ENCODE data around the gene FGFR3. TPM values are rescaled to one million over a fixed set of nuclear protein-coding genes. Genes with fewer than 3 reads are reported as not detected.

Gene FGFR3
- total RNA-seq, 2 experiments from 2014 or later: not detected

GRCh38 chr4:1854752-1855151 is 61.7 kb downstream of the FGFR3 start:
- BruUV-seq (replicated peaks): TSS peak; percentile 82
- CTCF ChIA-PET (ENCODE audit: unreplicated experiment): no interaction called here
- peaks cover 15% of the 10 kb centered on the region for H3K4me1 ChIP-seq (ENCODE audit: insufficient read depth, low read length, poor library complexity, severe bottlenecking)
- H3K36me3 ChIP-seq (ENCODE audit: insufficient read depth, low read length): peaks cover 14% of the 10 kb centered on the region; the same call in 1 of the 2 replicates
- intact Hi-C loops (cut with micrococcal nuclease; ENCODE audit: unreplicated experiment): loop anchor here (2.0 kb wide), 1 partner anchor 44 kb away; no protein-coding TSS in a partner anchor
- peak overlapping the region; percentile 98 for H3K4me2 ChIP-seq (ENCODE audit: low read length)
- peaks cover 38% of the 10 kb centered on the region; the same call in 1 of the 2 replicates for H3K79me2 ChIP-seq (ENCODE audit: insufficient read depth, low read depth, low read length)
- no peaks in the 10 kb centered on the region for H3K9me2 ChIP-seq (ENCODE audit: insufficient read depth, low read length)
- no peaks in the 10 kb centered on the region for H3K9me3 ChIP-seq (ENCODE audit: low read length)
- DNase-seq (ENCODE audit: low spot score): no peak
- POLR2A ChIA-PET: interaction anchor here (1.0 kb wide), 1 partner anchor 16 kb away, joined by 3 read pairs; no protein-coding TSS in a partner anchor
- no peak overlapping the region for H3K27ac ChIP-seq (ENCODE audit: low read depth, low read length, poor library complexity, severe bottlenecking)
- no peak for TF ChIP-seq CTCF (conservative IDR thresholded peaks at IDR 0.05; ENCODE audit: low read length)
- peak overlapping the region; percentile 99 for H3K4me3 ChIP-seq (ENCODE audit: low read depth, low read length, poor library complexity, severe bottlenecking)
- no peak overlapping the region; the same call in 1 of the 2 replicates for H2AFZ ChIP-seq (ENCODE audit: low read length)
- H4K20me1 ChIP-seq (ENCODE audit: insufficient read depth, low read length): no peaks in the 10 kb centered on the region

- H3K4me3 ChIP-seq (ENCODE audit: low read depth, low read length, poor library complexity, severe bottlenecking): peak overlapping the region; percentile 99
- H3K27ac ChIP-seq (ENCODE audit: low read depth, low read length, poor library complexity, severe bottlenecking): peak overlapping the region; percentile 18
- BruUV-seq (replicated peaks): no TSS peak
- peaks cover 33% of the 10 kb centered on the region; the same call in 1 of the 2 replicates for H3K79me2 ChIP-seq (ENCODE audit: insufficient read depth, low read depth, low read length)
- TF ChIP-seq EZH2phosphoT487 (IDR thresholded peaks at IDR 0.05; ENCODE audit: borderline replicate concordance, low read depth, low read length): no peak
- no peak for TF ChIP-seq CTCF (conservative IDR thresholded peaks at IDR 0.05; ENCODE audit: low read length)
- H3K9me3 ChIP-seq (ENCODE audit: low read length): no peaks in the 10 kb centered on the region
- no peaks in the 10 kb centered on the region for H3K9me2 ChIP-seq (ENCODE audit: insufficient read depth, low read length)
- ChIA-PET CTCF (ENCODE audit: unreplicated experiment) (interaction anchor here (1.5 kb wide), 1 partner anchor 26 kb away, joined by 4 read pairs; no protein-coding TSS in a partner anchor), POLR2A (interaction anchor here (1.0 kb wide), 2 partner anchors 15 to 141 kb away, joined by 3 read pairs; no protein-coding TSS in a partner anchor)
- intact Hi-C loops (cut with micrococcal nuclease; ENCODE audit: unreplicated experiment): loop anchor here (1.0 to 2.0 kb wide), 3 partner anchors 15 to 134 kb away; partner anchors contain the start of genes TACC3 and TMEM129
- H3K4me1 ChIP-seq (ENCODE audit: insufficient read depth, low read length, poor library complexity, severe bottlenecking): peaks cover 15% of the 10 kb centered on the region
- H2AFZ ChIP-seq (ENCODE audit: low read length): peak overlapping the region; percentile 86
- DNase-seq (ENCODE audit: low spot score): peak; percentile 30
- no peaks in the 10 kb centered on the region for H4K20me1 ChIP-seq (ENCODE audit: insufficient read depth, low read length)
- H3K36me3 ChIP-seq (ENCODE audit: insufficient read depth, low read length): peaks cover 14% of the 10 kb centered on the region; the same call in 1 of the 2 replicates
- H3K4me2 ChIP-seq (ENCODE audit: low read length): peak overlapping the region; percentile 98
Measured at GRCh38 chr4:1855333-1856070, 62.4 kb downstream of the FGFR3 start.

Data from OCI-LY7 (cell line).